HG02970 (cell line): ENCODE results near the gene LRRC46.

Experiments used
- ATAC-seq: cut with Tn5 transposase; IDR thresholded peaks from one replicate; pipeline ENCODE4 v1.9.1; 2021; ENCODE audit warnings: mild to moderate bottlenecking, moderate library complexity, moderate number of reproducible peaks; ENCODE audit not compliant: unreplicated experiment, low FRiP score

The LRRC46 gene

GRCh38 chr17:47831003-47831933 is at the start of gene LRRC46, which contains the start of gene MRPL10:
LRRC46 (plus strand) TSS chr17:47831670; CDS start chr17:47831990, 320 bp downstream.
MRPL10 (minus strand) TSS chr17:47831541; CDS start chr17:47831511, 30 bp downstream.
- peak; percentile 90 for ATAC-seq

GRCh38 chr17:47785538-47786123 is 45.8 kb upstream of the LRRC46 start:
- ATAC-seq: no peak

DNA sequence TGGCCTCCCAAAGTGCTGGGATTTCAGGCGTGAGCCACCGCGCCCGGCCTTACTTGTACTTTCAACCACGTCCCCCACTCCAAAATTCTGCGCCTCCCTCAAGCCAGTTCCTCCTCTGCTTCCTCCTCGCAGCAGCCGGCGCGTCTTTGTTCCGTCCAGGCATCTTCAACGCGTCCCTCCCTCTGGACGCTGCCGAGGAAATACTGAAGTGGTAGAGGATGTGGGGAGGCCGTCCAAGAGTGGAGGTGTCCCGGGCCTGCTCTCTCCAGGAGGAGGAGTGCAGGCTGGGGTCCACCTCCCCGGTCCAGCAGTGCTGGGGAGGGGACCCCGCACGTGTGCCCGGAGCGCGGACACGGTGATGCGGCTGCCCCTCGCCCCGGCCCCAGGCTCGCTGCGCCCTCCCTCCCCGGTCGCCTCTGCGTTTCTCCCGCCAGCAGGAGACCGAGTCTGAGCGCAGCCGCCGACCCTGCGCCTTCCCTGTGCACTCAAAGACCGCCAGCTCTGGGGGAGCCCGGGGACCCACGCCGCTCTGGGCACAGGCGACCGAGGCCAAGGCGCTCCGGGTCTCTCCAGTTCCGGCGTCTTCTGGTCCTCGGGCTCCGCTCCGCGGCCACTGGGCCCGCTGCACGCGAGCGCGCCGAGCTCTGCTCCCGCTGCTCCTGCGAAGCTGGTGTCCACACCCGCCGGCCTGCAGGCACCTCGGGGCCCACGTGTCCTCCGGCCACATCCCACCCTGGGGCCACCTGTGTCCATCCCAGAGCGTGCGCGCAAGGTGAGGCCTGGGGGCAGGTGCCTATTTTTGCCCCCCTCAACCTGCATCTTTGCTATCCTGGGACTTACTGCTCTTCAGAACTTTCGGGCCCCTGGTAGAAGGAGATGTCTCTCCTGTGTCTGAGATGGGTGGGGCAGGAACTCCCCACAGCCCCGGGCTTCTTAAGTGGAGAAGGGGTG is 41.6 kb upstream of the LRRC46 start:
- no peak for ATAC-seq

DNA sequence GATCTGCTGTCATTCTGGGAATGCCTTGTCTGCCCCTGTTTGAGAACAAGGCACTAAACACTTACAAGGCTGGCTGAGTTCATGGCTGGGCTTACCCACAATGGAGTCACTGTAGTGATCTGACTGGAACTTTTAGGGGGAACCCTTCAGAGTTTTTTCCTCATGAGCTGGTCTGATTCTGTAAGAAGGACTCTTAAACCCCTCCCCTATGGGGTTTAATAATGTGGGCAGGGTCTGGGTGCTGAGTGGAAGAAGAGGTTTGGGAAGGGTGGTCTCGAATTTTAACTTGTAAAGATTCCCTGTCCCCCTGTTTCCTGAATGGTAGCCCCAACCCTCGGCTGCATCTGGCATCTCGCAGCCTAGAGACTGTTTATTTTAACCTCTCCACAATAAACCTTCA is 40.4 kb upstream of the LRRC46 start:
- ATAC-seq: no peak

DNA sequence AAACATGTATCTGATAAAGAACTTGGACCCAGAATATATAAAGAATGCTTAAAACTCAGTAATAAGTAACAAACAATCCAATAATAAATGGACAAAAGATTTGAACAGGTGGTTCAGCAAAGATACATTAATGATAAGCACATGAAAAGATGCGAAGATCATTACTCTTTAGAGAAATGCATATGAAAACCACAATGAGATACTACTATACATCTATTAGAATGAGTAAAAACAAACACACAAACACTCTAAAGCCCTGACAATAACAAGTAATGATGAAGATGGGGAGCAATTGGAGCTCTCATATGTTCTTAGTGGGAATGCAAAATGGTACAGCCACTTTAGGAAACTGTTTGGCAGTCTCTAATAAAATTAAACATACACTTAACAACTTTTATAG is 39.0 kb upstream of the LRRC46 start:
- no peak for ATAC-seq

- no peak for ATAC-seq
Measured at GRCh38 chr17:47792979-47793378, 38.5 kb upstream of the LRRC46 start.

DNA sequence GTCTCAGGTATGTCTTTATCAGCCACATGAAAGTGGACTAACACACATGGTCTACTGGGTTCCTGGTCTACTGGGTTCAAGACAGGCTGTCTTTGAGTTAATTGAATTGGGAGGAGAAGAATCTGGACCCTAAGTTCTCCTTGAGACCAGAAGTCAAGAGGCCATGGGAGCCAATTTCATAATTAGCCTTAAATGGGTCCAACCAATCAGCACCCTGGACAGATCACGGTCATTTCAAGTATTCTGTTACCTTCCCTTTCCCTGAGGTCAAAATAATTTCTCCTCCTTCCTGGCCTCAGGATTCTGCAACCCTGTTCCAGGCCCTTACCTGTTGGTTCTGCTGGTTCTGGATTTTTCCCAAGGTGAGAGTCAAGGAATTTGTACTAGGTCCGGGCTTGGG is 33.7 kb upstream of the LRRC46 start:
- no peak for ATAC-seq

DNA sequence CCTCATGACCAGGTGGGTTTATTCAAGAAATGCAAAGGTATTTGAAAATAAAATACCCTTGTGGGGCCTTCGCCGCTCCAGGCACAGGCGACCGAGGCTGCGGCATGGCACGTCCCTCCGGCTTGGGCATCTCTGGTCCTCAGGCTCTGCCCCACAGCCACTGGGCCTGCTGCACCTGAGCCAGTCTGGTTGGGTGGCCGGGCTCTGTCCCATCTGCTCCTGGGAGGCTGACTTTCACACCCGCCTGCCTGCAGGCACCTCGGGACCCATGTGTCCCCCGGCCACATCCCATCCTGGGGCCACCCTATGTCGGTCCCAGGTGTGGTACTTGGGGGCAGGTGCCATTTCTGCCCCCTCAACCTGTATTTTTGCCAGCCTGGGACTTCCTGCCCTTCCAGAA is 30.8 kb upstream of the LRRC46 start:
- no peak for ATAC-seq

- no peak for ATAC-seq
Measured at GRCh38 chr17:47801176-47801765, 30.2 kb upstream of the LRRC46 start.

GRCh38 chr17:47801906-47802305 is 29.6 kb upstream of the LRRC46 start:
- ATAC-seq: no peak

GRCh38 chr17:47802341-47803022 is 29.0 kb upstream of the LRRC46 start:
- no peak for ATAC-seq

DNA sequence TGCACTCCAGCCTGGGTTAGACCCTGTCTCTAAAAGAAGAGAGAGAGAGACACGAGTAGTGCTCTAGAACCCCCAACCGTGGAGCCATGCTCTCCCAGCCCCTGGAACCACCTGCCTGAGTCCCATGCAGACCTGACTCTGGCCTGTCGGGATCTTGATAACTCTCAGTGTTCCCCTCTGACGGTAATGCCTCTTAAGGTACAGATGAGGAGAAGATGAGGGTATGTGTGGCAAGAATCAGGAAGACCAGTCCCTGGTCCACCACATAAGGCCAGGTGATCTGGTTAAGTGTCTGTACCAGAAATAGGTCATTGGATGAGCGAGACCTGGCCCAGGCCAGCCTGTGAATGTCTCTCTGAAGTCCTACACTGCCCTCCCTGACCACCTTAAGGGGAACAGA is 28.3 kb upstream of the LRRC46 start:
- ATAC-seq: no peak

- no peak for ATAC-seq
Measured at GRCh38 chr17:47803751-47804150, 27.7 kb upstream of the LRRC46 start.

DNA sequence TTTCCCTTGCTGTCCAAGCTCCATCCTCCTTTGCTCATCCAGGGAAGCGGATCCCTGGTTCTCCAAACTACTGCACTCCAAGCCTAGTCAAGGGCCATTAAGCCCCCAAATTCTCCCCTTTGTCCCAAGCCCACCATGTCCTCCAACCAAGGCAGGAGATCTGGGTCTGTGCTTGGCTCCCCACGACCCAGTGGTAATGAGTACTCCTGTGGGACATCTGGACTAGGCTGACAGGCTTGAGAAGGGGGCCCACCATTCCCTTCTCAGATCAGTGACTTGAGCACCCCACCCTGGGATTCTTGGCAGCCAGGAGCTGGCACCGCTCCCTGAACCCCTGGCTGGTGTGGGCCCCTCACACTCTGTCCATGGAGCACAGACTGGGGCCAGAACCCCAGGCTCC is 27.0 kb upstream of the LRRC46 start:
- ATAC-seq: no peak

GRCh38 chr17:47806026-47806912 is 25.2 kb upstream of the LRRC46 start:
- no peak for ATAC-seq

- no peak for ATAC-seq
Measured at GRCh38 chr17:47806913-47807255, 24.6 kb upstream of the LRRC46 start.

- ATAC-seq: no peak
Measured at GRCh38 chr17:47807421-47807820, 24.0 kb upstream of the LRRC46 start.

GRCh38 chr17:47808036-47808829 is 23.2 kb upstream of the LRRC46 start:
- no peak for ATAC-seq
